NCI-H1092 (cell line): ENCODE results near the gene FAM20C.
"Not testable (repeated sequence)": the region's sequence is repeated elsewhere in the genome, so short reads cannot be mapped to it uniquely, and the experiment has no call there.

Experiments
- DNase-seq: peaks from one replicate; lab custom pipeline; 2025; lab: John Stamatoyannopoulos, UW

The FAM20C gene

DNA sequence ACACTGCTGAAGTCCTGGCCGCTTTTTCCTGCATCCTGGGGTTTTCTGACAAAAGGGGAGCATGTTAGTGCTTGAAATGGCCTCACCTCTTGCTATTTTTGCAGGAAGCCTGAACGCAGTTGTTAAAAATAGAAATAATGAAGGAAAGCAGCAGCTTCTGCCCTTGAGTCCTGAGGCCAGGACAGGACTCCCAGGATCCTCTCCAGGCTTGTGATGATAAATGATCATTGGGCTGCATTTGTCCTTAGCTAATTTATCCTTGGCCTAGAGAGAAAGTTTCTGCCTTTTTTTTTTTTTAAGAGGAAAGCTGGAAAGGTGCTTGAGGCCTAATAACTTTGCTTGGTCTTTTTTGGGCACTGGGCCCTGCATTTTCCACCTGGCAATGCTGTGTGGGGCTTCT is 17.7 kb upstream of the FAM20C start:
- DNase-seq: no peak

DNA sequence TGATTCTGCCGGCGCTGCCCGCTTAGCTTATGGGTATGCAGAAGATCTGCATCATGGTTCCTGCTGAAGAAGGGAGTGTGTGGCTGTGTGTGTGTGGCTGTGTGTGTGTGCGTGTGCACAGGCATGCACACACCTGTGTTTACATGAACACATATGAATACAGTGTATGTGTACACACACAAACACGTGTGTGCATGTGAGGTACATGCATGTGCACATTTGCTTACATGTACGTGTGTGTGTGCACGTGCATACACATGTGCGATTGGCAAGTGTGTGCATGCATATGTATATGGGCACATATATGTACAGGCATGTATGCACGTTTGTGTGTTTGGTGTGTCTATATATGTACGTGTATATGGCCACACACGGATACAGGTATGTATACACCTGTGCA is 16.4 kb upstream of the FAM20C start:
- no peak for DNase-seq

- DNase-seq: no peak
These were observed 16.0 kb upstream of the FAM20C start for GRCh38 chr7:176381-176780.

- DNase-seq: no peak
These were observed 15.4 kb upstream of the FAM20C start for GRCh38 chr7:176786-177459.

DNA sequence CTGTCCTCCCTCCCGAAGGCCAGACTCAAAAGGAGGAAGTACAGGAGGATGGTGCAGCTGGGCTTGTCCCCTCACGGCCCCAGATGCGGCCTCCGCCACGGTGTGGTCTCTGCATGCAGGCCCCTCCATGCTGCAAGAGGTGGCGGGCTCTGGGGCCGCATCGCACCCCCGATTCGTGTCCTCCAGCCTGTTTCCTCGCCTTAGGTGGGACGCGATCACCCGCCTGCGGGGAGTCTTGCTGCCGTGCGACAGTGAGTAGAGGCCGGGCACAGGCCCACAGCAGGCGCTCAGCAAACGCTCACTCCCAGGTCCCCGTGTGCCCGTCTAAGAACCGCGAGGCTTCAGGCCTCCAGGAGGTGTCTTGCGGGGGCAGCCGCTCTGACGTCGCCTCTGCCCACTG is 13.9 kb upstream of the FAM20C start:
- no peak for DNase-seq

DNA sequence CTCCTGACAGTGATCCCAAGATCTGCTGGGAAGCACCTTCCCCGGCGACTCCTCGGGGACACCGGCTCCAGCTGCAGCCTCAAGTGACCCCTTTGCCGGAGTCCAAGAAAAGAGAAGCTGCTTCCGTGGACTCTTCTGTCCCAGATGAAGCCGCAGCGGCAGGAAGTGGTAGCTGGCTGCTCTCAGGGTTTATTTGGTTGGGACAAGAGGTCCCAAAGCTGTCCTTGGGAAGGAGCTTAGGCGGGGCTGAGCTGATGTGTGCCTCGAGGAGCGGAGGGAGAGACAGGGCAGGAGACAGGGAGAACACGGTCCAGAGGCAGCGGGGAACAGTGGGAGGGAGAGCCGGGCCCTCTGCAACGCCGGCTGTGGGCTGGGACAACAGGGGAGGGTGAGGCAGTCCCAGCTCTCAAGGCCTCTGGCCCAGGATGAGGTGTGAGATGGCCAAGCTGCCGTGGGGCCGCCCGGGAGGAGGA is 13.1 kb upstream of the FAM20C start:
- DNase-seq: no peak

DNA sequence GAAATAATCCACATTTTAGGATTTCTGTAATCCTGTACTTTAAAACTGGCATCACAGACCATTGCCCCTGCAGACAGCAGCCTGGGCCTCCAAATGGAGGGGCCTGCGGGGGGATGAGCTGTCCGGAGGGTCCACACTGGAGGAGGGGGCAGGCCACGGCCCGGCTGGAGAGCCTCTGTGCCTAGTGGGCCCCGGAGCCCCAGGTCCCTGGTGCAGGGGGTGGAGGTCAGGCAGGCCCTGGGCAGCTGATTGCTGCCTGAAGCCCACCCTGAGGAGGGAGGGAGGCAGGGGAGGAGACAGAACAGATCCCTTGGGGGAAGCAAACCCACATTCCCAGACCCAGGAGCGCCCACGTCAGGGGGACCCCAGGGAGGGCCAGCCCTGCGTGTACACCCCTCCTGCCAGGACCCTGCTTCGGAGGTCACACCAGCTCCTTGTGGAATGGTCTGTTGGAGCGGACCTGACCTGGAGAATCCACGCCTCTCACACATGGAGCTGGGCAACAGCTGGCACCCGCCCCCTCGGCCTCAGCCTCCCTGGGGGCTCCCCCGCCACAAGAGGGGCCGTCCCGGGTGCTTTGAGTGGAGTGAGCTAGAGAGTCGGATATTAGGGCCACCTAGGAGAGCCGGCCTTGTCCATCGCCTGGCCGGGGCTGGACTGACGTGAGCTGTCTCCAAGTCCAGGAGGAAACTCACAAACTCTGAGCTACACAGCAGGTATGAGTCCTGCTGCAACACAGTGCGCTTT is 12.2 kb upstream of the FAM20C start:
- DNase-seq: no peak

GRCh38 chr7:181738-182137 is 10.6 kb upstream of the FAM20C start:
- DNase-seq: no peak

- DNase-seq: not testable (repeated sequence)
These were observed 9.9 kb upstream of the FAM20C start for GRCh38 chr7:182502-182901.

DNA sequence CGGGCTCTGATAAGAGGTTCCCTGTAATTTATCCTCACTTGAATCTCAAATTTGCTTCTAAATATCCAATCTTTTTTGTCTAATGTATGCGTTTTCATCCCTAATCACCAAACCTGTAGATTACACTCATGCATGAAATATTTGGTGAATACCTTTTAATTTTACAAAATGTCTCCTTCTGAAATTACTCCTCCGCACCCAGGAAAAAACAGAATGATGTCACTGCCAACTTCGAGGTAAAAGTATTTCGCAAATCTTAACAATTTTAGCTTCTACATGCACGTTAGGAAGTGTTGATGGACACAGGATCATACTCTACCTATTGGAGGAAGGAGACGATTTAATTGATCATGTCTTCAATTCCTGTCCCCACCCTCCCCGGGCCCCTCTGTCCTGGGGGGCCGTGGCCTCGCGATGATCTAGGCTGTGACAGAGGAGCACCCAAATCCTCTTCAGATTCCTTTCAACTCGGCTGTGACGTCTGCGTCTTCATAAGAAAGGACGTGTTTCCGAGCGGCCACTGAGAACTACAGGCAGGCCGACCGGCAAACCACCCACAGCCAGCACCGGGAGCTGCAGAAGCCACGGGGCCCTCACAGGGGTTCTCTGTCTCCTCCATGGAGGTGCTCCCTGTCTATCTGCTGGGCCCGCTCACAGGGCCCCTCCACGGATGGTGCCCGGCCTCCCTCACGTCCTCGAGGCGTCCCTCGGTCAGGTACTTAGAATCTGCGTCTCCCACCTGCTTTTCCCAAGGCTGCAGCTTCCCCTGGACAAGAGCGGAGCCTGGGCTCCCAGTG is 8.7 kb upstream of the FAM20C start:
- DNase-seq: no peak

- no peak for DNase-seq
These were observed 7.8 kb upstream of the FAM20C start for GRCh38 chr7:184294-185264.

DNA sequence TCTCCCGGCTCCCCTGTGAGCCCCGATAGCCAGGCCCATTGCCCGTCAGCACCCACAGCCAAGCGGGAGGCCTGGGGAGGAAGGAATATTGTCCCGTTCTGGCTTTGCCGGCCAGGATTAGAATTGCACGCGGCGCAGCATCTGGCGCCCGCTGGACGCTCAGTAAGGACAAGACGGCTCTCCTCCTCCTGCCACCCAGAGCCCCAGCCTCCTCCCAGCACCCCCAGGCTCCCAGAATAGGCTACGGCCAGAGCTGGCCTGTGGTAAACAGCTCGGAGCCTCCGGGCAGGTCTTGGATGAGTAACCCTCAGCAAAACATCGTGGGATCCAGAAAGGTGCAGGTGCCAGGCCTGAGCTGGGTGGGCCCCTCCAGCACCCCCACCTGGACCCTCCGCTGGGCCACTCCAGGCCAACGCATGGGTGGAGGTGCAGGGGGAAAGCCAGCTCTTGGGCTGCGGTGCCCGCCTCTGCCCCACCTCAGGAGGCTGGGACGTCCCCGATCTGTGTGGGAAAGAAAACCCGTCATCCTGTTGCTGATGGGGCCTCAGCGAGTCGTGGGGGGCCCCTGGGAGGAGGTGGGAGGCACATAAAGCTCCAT is 5.8 kb upstream of the FAM20C start:
- DNase-seq: no peak

DNA sequence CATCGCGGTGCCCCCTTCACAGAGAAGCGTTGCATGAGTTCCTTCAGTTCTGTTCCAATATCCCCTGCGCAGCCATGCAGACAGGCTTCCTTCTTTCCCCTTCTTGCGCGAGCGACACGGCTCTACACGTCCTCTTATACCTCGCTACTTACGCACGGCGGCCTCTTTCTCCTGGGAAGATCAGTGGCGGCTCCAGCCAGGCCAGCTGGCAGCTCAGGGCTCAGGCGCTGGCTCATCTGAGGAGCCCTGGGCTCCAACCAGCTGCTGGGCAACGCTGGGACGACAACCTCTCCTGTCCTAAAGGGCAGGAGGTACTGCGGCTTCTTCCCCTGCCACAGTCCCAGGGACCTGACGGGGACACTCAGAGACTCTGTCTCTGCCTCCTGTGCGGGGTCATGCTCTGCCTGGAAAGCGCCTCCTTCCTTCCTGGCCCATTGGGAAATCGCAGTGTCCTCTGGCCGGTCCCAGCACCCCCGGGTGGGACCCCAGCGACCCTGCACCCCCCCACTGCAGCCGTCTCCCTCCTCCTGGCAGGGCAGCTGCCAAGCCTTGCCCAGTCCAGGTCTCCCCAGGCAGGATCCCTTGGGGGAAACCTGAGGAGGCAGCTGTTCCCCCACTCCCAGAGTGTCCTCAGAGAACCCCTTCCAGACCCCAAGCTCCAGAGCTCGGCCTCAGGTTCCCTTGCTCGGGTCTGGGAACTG is 5.0 kb upstream of the FAM20C start:
- no peak for DNase-seq

DNA sequence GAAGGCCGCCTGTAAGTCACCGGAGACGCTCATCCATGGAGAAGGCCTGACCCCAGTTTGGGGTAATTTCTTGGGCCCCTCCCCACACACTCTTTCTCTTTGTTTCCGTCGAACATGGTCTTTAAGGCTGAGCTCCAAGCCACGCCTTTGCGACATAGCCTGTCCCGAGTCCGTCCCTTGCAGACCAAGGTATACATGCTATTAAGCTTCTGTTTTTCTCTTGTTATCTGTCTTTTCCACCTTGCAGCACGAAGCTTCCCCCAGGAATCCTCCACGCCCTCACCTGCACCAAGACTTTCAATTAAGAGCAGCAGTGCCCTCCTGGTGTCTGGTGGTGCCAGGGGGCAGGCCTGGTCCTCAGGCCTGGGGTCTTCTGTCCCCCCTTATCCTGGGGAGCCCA is 4.2 kb upstream of the FAM20C start:
- no peak for DNase-seq

- DNase-seq: no peak
These were observed 3.5 kb upstream of the FAM20C start for GRCh38 chr7:188727-189500.

GRCh38 chr7:189719-190118 is 2.7 kb upstream of the FAM20C start:
- no peak for DNase-seq

DNA sequence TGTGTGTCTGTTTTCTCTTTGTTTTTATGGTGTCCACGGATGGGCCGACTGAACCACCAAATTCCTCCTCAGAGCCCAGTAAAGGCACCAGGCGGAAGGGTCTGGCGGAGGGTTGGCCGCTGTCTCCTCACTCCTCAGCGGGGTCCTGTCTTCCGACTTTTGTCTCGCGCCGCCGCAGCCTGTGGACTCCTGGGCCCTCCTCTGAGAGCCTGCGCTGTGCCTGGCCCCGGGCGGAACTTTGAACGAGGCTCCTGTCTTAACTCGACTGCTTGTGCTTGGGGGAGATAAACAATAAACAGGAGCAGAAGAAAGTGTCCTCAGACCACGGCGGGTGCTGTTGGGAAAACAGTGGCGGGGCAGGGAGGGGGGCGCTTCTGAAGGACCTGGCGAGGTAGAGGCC is 2.2 kb upstream of the FAM20C start:
- no peak for DNase-seq

DNA sequence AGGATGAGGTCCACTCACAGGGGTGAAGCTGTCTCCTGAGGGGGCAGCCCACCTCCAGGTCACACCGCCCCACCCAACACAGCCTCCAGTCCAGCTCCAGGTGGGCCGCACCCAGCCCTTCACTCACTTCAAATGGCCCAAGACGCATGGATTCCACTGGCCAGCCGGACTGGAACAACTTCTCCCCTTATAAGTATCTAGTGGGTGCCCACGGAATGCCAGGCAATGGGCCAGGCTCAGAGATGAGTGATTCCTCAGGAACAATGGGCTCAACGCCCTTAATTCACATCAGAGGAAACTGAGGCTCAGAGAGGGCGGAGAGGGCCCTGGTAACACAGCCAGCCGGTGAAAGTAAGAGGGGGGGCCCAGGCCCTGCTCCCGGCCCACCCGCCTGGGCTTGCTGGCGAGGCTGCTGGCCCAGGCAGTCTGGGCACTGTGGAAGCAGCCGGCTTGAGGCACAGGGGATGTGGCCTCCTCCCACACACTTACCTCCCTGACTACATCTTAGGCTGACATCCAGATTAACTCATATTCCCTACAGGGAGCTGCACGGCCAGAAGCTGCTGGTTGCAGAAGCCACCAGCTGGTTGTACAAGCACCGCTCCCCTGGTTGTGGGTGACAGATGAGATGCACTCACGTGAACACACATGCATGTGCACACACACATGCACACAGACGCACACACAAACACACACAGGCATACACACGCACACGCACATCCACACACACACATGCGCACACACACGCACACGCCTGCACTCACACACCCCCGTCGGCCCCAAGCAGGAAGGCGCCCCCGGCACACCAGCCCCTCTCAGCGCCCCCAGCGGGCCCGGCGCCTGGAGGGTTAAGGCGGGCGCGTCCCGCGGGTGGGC is 1.0 kb upstream of the FAM20C start:
- peak; percentile 22 for DNase-seq
